NCI-H2196 (cell line): ENCODE results near the gene PRRX2.
"Not testable (repeated sequence)": the region's sequence is repeated elsewhere in the genome, so short reads cannot be mapped to it uniquely, and the experiment has no call there.

ENCODE experiments used
- DNase-seq: peaks from one replicate; lab custom pipeline; 2025; ENCODE audit not compliant: unreplicated experiment; lab: John Stamatoyannopoulos, UW

Gene PRRX2

DNA sequence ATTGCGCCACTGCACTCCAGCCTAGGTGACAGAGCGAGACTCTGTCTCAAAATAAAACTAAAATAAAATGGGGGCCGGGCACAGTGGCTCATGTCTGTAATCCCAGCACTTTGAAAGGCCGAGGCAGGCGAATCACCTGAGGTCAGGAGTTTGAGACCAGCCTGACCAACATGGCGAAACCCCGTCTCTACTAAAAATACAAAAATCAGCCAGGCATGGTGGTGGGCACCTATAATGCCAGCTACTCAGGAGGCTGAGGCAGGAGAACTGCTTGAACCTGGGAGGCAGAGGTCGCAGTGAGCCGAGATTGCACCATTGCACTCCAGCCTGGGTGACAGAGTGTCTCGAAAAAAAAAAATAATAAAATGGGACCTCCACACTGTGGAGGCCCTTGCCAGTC, 29.1 kb upstream of the PRRX2 start:
- DNase-seq: not testable (repeated sequence)

DNA sequence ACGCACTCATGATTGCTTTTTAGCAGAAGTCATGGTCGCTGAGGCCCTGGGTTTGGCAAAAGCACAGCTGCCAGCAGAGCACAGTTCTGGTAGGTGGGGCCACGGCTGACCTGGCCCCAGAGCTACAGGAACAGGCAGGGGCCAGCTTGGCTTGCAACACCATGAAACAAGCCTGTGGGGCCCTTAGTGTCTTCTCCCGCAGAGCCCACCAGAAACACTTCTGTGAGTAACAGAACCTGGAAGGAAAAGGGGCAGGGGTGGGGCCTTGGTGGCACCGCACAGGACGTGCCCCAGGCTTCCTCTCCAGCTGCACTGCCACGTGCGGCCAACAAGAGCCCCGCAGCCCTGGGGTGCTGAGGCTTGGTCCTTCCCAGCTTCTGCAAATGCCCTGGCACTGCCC, 28.3 kb upstream of the PRRX2 start:
- DNase-seq: no peak

DNA sequence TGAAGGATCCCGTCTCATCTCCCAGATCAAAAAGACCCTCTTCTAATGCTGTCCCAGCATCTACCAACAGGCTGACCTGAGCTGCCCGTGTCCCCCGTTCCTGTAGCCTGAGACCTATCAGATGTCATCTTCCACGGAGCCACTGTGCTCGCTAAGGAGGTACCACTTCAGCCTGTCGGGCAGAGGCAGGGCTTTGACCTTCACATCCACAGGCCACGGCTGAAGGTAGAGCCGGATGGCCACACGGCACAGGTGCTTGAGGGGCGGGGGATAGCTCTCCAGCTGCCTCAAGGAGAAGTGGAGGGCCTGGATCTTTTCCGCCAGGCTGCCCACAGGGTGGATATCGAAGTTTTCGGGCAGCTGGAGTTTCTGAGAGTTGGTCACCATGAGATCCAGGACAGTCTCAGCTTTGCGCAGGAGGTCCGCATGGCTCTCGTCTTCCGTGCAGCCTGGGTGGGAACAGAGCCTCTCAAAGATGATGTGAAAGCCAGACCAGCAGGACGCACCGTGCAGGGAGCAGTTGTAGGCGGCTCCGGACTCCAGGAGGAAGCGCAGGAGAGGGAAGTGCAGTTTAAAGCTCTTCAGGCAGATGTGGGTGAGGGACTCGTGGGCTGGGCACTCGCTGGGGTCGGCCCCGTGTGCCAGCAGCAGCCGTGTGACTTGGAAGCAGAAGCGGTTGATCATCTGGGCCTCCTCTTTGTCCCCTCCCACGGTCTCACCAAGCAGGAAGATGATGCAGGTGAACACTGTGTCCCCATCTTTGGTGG, 27.6 kb upstream of the PRRX2 start:
- DNase-seq: no peak

DNA sequence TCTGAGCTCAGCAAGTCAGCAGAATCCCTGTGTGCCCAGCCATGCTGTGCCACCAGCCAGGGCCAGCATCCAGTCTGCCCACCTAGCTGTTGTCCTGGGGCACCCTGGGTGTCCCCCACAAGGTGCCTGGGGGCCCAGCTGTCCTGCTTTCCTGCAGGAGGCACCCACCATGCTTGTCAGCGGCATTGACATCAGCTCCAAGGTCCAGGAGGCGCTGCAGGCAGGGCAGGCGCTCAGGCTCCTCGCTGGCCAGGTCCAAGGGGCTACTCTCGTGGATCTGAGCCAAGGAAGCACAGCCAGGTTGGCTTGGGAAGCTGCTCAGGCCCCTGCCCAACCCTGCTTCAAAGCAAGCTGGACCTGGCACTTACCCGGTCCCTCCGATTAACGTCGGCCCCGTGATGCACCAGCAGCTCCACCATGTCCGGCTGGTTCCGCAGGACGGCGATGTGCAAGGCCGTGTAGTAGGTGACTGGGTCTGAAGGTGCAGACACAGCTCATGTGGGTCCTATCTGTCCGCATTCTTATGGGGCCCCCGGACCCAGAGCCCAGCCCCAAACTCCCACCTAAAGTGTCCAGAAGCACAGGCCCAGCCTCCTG, 26.3 kb upstream of the PRRX2 start:
- no peak for DNase-seq

DNA sequence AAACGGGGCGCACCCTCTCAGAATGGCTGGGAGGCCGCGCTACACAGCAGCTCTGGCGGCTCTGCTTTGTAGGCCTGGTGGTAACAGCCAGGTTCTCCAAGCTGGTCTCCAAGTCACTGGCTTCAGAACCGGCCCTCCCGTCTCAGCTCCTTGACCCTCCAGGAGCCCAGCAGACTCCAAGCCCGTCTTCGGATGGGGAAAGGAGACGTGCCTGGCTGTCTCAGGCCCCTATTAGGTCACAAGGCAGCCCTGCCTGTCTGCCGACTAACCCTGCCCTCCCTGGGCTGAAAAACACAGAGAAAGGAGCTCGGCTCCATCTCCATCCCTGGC, 25.7 kb upstream of the PRRX2 start:
- DNase-seq: no peak

GRCh38 chr9:129640086-129640870, 25.2 kb upstream of the PRRX2 start:
- peak; percentile 10 for DNase-seq

GRCh38 chr9:129640871-129641749, 24.3 kb upstream of the PRRX2 start:
- DNase-seq: no peak

DNA sequence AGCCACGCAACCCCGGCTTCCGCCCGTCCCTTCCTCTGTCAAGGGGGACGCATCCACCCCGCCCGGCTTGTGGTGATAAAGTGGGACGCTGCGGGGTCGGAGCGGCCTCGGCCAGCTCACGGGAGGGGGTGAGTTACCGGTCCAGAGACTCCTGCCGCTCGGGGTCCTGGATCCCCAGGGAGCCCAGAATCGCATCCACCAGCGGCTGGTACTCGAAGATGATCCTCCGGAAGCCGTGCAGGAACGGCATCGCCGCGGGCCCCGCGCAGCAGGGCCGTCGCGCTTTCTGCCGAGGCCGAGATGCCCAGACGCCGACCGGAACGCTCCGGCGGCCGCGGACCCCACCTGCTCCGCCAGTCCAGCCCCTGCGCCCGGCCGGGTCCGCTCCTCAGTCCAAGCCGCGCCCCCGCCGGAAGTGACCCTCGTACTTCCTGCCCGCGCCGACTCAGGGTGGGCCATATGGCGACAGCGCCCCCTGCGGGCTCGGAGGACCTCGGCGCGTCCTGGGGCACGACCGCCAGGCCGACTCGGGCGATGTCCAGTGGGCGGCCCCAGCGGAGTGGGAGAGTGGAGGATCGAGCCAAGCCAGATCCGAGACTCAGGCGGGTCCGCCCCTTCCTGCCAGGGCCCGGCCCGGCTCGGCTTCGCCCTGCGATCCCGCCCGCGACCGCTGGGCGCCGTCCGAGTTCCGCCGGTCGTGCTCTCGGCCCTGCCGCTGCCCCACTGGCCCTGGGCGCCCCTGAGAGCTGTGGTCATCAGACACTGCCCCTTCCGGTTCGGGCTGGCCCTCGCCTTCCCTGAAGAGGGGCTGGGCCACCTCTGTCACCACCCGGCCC, 23.5 kb upstream of the PRRX2 start, which contains the start of gene ASB6:
ASB6 (minus strand) TSS at position 402 of the 836 bp plus-strand sequence; CDS start at position 250, 152 bp downstream.
- peak; percentile 96 for DNase-seq

- DNase-seq: no peak
Measured at GRCh38 chr9:129643706-129644105, 21.7 kb upstream of the PRRX2 start.

DNA sequence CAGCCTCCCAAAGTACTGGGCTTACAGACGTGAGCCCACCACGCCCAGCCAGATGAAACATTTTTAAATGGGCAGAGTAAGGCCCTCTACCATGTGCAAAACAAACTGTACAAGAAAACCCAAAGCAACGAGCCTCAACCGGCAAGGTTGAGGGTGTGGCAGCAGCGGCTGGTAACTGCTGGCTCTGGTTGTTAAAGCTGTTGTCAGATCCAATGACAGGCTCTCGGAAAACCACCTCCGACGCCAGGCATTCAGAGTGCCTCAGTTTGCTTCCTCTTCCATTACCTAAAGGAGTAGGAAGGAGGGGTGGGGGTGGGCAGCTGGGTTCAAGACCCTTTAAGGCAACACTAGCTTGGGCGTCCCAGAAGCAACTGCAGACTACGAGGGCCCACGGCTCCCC, 21.1 kb upstream of the PRRX2 start:
- no peak for DNase-seq

- no peak for DNase-seq
Measured at GRCh38 chr9:129644902-129645301, 20.5 kb upstream of the PRRX2 start.

DNA sequence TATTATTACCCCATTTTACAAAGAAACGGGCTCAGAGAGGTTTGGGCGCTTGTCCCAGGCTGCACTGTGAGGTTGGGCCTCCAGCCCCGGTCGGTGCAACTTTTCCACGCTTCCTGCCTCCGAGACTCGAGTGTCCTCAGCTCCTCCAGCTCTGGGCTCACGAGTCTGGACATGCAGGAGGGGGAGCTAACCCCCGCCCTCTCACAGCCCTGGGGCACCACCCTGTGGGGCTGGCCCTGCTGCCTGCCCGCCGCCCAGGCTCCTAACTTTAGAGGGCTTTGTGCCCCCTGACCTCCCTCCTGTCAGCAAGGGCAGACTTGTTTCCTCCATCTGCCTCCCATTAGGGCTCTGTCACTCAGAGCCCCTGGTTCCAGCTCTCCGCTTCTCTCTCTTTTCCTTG, 19.2 kb upstream of the PRRX2 start:
- DNase-seq: no peak

GRCh38 chr9:129646654-129647053, 18.8 kb upstream of the PRRX2 start:
- DNase-seq: no peak

DNA sequence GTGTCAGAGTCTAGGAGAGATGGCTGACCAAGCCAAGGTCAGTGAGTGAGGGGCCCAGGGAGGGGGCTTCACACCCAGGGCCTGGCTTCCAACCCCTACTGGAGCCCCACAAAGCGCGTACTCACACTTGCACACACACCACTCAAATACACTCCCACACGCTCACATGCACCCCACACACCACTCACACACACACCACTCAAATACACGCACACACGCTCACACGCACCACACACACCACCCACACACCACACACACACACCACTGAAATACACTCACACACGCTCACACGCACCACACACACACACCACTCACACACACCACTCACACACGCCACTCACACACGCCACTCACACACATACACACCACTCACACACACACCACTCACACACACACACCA, 17.8 kb upstream of the PRRX2 start:
- DNase-seq: no peak

DNA sequence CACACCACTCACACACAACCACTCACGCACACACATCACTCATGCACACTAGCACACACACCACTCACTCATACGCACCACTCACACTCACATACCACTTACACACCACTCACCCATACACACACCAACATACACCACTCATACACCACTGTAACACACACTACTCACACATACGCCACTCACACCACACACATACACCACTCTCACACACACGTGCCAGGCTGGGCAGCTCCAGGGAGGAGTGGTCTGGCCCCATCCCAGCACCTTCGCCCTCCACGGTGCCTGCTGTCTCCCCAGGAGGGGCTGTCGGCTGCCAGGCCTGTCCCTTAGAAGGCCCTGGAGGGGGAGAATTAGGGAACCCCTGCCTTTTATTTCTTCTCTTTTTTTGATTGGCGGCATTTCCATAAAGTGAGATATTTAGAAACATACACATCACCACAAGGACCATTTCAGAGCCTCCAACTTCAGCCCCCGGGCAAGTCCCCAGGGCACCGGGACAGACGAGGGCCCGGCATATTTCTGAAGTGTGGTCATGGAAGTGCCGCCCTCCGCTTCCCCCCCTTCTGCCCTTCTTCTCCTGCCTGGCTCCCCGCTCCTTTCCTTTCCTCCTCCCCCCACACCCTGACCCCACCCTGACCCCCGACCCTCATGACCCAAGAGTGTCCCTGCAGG, 17.2 kb upstream of the PRRX2 start:
- no peak for DNase-seq

- DNase-seq: no peak
Measured at GRCh38 chr9:129648764-129649115, 16.7 kb upstream of the PRRX2 start.

- no peak for DNase-seq
Measured at GRCh38 chr9:129649726-129650679, 15.4 kb upstream of the PRRX2 start.

GRCh38 chr9:129650680-129651235, 14.7 kb upstream of the PRRX2 start:
- DNase-seq: no peak
